ENCODE data around the gene ENSA.
A peak's percentile ranks its signal among the peaks of the same experiment; 100 is the strongest.
"Not testable (repeated sequence)": the region's sequence is repeated elsewhere in the genome, so short reads cannot be mapped to it uniquely, and the experiment has no call there.

Gene ENSA

DNA sequence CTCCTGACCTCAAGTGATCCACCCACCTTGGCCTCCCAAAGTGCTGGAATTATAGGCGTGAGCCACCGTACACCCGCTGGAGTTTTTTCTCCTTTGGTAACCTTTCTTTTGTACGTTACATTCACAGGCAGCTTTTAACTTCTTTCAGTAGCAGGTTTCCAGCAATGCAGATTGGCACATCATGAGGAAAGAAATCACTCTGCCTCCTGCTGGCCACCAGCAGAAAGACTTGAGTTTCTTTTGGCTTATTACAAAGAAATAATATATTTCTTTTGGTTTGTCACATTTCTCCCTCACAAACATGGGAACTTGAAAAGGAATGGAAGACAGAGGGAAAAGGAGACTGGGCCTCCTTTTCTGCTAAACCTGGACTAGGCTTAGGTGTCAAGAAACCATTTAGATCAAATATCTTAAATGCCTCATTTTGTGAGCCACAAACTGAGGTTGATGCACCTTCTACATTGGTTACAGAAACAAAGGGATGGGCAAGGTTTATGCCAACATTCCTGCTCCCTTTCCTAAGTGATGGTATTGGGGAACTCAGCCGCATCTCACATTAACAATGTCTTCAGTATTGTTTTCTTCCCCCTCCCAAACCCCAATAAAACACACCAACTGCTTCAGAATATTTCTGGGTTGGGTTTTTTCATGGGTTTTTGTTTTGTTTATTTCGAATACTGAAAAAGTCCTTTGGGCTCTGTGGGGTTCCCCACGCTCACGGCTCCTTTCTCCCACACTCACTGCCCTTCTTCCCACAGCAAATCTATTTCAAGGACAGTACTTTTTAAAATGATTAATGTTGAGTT lies 7.7 kb downstream of the ENSA start:
- peak; percentile 30 for DNase-seq

DNA sequence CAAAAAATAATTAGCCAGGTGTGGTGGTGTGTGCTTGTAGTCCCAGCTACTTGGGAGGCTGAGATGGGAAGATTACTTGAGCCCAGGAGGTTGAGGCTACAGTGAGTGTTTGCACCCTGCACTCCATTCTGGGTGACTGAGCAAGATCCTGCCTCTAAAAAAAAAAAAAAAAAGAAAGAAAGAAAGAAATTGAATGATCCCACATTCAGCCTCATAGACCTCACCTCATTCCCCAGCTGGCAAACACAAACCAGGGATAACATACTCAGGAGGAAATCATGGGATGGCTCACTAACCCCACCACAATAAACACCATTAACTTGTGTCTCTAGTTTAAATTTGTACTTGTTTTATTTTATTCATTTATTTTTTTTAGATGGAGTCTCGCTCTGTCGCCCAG lies 8.5 kb downstream of the ENSA start:
- no peak for DNase-seq

DNA sequence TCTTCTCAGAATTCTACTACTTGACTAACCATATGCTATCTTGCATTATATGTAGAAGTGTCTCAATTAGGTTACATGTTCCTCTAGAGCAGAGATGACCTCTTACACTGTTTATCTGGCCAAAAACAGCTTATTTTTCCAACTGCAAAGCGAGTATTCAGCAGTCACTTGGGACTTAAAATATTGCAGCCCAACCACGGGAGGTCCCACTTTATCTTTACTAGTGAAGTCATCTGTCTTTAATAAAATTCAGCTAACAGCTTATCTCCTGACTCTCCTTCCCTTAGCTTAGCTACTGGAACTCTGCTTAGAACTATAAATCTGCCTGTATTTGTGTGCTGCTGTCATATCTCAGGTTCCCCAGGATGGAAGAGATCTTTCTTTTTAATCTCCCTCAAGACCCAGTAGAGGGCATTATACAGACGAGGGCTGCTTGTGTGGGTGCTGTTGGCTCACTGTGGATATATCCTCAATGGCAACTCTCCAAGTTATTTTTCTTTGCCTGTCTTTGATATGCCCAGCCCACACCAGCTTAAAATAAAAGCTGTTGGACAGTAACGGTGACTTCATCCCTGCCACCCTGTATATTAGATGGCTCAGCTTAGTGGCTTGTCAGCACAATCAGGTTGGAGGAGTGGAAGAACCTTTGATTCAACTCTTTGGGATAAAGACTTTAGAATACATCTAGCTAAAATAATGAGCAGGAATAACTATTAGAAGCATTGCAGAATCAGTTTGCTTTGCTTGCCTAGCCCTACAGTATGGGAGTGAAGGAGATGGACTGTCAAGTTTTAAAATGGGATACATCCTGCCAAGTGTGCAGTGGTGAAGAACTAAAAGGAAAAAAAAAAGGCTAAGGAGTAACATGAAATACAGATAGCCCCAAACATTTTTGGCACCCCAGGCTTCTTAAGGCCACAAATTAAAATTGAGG lies 9.6 kb downstream of the ENSA start:
- no peak for DNase-seq

DNA sequence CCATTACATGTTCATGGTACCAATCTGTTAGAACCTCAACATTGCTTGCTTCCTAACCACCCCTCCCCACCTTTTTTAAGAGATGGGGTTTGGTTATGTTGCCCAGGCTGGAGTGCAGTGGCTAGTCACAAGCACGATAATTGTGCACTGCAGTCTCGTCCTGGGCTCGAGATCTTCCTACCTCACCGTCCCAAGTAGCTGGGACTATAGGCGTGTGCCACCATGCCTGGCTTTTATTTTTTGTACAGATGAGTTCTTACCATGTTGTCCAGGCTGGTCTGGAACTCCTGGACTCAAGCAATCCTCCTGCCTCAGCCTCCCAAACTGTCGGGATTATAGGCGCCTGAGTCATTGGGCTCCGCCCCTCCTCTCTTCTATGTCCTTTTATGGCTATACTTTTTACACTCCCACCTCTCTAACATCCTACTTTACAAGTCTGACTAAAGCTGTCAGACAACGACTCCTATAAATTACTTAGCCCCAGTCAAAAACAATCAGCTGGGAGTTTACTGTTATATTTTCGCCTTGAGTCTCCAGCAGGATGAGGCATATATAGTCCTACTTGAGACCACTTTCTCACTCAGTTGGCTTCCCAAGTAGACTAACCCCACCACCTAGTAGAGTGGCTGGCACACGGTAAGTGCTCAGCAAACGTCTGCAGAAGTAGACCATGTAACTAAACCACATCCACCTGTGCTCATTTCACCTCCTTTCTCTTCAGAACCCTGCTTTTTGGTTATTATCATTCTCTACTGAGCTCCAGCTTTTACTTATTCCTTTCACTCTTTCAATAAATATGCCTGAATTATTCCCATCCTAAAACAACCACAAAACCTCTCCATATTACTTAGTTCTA lies 13.8 kb downstream of the ENSA start:
- no peak for DNase-seq

GRCh38 chr1:150613061-150613920 lies 16.1 kb downstream of the ENSA start:
- DNase-seq = peak; percentile 58

GRCh38 chr1:150612014-150612345 lies 17.4 kb downstream of the ENSA start:
- DNase-seq = no peak

- DNase-seq = no peak
Measured at GRCh38 chr1:150610576-150610975, 18.8 kb downstream of the ENSA start.

GRCh38 chr1:150609732-150610131 lies 19.7 kb downstream of the ENSA start:
- no peak for DNase-seq

- DNase-seq = no peak
Measured at GRCh38 chr1:150606463-150607142, 22.8 kb downstream of the ENSA start.

GRCh38 chr1:150605451-150605731 lies 24.0 kb downstream of the ENSA start:
- DNase-seq = not testable (repeated sequence)

GRCh38 chr1:150604226-150604588 lies 25.2 kb downstream of the ENSA start:
- DNase-seq = no peak

DNA sequence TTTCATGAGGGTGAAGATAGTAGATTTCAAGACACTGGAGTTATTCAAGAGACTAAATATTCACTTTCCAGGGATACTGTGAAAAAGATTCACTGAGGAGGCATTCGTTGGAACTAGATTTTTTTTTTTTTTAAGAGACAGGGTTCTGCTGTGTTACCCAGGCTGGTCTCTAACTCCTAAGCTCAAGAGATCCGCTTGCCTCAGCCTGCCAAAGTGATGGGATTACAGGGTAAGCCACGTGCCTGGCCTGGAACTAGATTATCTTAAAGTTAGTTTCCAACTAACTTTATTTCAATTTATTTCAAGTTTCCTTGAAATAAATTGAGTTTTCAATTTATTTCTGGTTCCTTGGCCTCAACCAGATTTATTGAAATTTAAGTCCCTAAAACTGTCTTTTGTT lies 25.7 kb downstream of the ENSA start:
- no peak for DNase-seq

DNA sequence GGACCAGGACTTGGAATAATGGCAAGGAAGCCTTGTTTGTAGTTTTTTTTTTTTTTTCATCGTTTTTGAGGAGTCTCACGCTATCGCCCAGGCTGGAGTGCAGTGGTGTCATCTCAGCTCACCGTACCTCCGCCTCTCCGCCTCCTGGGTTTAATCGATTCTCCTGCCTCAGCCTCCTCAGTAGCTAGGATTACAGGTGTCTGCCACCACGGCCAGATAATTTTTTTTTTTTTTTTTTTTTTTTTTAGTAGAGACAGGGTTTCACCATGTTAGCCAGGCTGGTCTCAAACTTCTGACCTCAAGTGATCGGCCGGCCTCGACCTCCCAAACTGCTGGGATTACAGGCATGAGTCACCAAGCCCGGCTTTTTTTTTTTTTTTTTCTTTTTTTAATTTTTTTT lies 27.0 kb downstream of the ENSA start:
- DNase-seq = not testable (repeated sequence)

DNA sequence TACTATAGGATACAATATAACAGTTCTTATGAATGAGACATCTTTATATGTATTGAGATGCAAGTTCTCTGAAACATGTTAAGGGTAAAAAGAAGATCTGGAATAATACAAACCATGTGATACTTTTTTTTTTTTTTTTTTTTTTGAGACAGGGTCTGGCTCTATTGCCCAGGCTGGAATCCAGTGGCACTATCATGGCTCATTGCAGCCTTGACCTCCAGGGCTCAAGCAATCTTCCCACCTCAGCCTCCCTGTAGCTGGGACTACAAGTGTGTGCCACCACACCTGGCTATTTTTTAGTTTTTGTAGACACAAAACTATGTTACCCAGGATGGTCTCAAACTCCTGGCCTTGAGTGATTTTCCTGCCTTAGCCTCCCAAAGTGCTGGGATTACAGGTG lies 27.9 kb downstream of the ENSA start:
- no peak for DNase-seq

DNA sequence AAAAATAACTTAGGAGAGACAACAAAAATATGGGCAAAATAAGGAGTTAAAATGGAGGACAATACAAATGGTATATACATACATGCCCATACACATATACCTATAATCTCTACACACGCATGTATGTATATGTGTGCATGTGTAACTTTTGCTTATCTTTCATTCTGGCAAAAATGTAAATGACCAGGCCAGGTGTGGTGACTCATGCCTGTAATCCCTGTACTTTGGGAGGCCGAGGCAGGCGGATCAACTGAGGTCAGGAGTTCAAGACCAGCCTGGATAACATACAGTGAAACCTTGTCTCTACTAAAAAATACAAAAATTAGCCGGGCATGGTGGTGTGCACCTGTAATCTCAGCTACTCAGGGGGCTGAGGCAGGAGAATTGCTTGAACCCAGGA lies 31.1 kb downstream of the ENSA start:
- DNase-seq = not testable (repeated sequence)

DNA sequence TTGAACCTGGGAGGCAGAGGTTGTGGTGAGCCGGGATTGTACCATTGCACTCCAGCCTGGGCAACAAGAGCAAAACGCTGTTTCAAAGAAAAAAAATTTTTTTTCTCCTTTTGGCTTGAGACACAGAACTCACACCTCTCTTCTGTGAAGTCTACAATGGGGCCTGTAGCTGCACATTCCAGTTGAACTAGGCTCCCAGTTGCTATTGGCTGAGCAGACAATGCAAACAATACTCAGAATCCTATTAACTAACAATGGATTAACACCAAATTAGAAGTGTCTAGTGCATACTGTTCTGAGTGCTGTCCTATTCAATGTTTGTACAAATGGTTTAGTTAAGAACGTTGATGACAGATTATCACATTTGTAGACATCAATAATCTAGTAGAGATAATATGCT lies 32.4 kb downstream of the ENSA start:
- DNase-seq = no peak

- DNase-seq = no peak
Measured at GRCh38 chr1:150596095-150596892, 33.1 kb downstream of the ENSA start.

DNA sequence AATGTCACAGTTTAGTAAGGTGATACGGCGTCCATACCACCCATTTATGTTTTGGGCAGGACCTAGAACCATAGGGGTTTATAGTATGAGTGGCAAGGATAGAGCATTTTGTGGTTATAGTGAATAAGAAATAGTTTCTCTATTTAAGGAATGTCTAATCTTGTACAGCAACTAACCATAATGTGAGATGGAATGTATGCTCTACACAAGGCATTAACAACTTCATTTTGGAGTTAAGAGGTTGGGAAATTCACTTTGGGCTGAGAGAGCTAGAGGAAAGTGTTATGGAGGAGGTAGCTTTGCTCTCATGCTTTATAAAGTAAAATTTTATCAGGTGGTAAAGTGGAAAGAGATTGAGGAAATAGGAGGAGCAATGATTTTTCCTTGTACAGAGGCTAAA lies 47.0 kb downstream of the ENSA start:
- no peak for DNase-seq

DNA sequence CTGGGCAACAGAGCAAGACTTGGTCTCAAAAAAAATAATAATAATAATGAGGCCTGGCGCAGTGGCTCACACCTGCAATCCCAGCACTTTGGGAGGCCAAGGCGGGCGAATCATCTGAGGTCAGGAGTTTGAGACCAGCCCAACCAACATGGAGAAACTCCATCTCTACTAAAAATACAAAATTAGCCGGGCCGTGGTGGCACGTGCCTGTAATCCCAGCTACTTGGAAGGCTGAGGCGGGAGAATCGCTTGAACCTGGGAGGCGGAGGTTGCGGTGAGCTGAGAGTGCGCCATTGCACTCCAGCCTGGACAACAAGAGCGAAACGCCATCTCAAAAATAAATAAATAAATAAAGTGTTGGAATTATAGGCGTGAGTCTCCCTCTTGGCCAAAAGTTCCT lies 47.5 kb downstream of the ENSA start:
- DNase-seq = not testable (repeated sequence)

DNA sequence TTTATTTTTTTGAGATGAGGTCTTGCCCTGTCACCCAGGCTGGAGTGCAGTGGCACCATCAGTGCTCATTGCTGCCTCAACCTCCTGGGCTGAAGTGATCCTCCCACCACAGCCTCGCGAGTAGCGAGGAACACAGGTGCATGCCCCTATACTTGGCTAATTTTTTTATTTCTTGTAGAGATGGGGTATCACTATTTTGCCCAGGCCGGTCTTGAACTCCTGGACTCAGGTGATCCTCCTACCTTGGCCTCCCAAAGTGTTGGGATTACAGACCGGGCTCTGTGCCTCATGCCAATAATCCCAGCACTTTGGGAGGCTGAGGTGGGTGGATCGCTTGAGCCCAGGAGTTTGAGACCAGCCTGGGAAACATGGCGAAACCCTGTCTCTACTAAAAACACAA lies 48.0 kb downstream of the ENSA start:
- not testable (repeated sequence) for DNase-seq

- DNase-seq = not testable (repeated sequence)
Measured at GRCh38 chr1:150580966-150581365, 48.4 kb downstream of the ENSA start.
